BE2C (cell line): ENCODE results near the gene C1orf141.

Source experiments
- DNase-seq: peaks from one replicate; pipeline ENCODE4 v3.0.0-alpha.2; 2020
- H3K27me3 ChIP-seq: fragments of 250-450 bp; sonication (Bioruptor Pico); 2 replicates; pipeline ENCODE4 v1.5.1; 2020; ENCODE audit warnings: mild to moderate bottlenecking
- H3K36me3 ChIP-seq: fragments of 250-450 bp; sonication (Bioruptor Pico); 2 replicates; pipeline ENCODE4 v1.5.1; 2020; ENCODE audit warnings: mild to moderate bottlenecking
- H3K4me1 ChIP-seq: fragments of 250-450 bp; sonication (Bioruptor Pico); 2 replicates; pipeline ENCODE4 v1.5.1; 2020
- H3K4me3 ChIP-seq: 2 replicates; pipeline ENCODE4 v1.5.1; 2011; ENCODE audit warnings: low read depth, low read length
- H3K9me3 ChIP-seq: fragments of 250-450 bp; sonication (Bioruptor Pico); 2 replicates; pipeline ENCODE4 v1.5.1; 2020
- CTCF ChIP-seq: IDR thresholded peaks from 2 replicates; pipeline ENCODE4 v1.5.1; 2012; ENCODE audit warnings: mild to moderate bottlenecking, low read depth, low read length

Gene C1orf141

GRCh38 chr1:67044631-67045270 lies 90.0 kb downstream of the C1orf141 start:
- H3K4me3 ChIP-seq, result no peak overlapping the region
- H3K27me3 ChIP-seq, result no peaks in the 10 kb centered on the region
- no peaks in the 10 kb centered on the region for H3K36me3 ChIP-seq
- no peak for TF ChIP-seq CTCF
- no peaks in the 10 kb centered on the region for H3K9me3 ChIP-seq
- no peaks in the 10 kb centered on the region for H3K4me1 ChIP-seq
- no peak for DNase-seq

- Histone ChIP-seq H3K4me3 (no peak overlapping the region), H3K9me3 (no peaks in the 10 kb centered on the region), H3K27me3 (no peaks in the 10 kb centered on the region), H3K36me3 (no peaks in the 10 kb centered on the region), H3K4me1 (no peaks in the 10 kb centered on the region)
- TF ChIP-seq CTCF, result no peak
- DNase-seq, result no peak
Observed at GRCh38 chr1:67043366-67043765, 91.4 kb downstream of the C1orf141 start.
